Left ventricle myocardium inferior (tissue), 1 donor: ENCODE measurements around the gene MVB12A. TPM values are rescaled to one million over a fixed set of nuclear protein-coding genes. Genes with fewer than 3 reads are reported as not detected.

Experiments
- DNase-seq: peaks from one replicate; pipeline ENCODE4 v3.0.0-alpha.2; 2020
- H3K27ac ChIP-seq: fragments of 200-600 bp; replicated peaks from 2 replicates; pipeline ENCODE4 v1.8.0; 2021
- H3K27me3 ChIP-seq: fragments of 200-600 bp; 2 replicates; pipeline ENCODE4 v1.8.0; 2021; ENCODE audit warnings: low read depth
- H3K36me3 ChIP-seq: fragments of 200-600 bp; 2 replicates; pipeline ENCODE4 v1.8.0; 2021
- H3K4me1 ChIP-seq: fragments of 200-600 bp; 2 replicates; pipeline ENCODE4 v1.8.0; 2021
- H3K4me3 ChIP-seq: fragments of 200-600 bp; 2 replicates; pipeline ENCODE4 v1.8.0; 2021; ENCODE audit warnings: mild to moderate bottlenecking, moderate library complexity
- H3K9me3 ChIP-seq: fragments of 200-600 bp; replicated peaks from 2 replicates; pipeline ENCODE4 v1.8.0; 2021
- CTCF ChIP-seq: fragments of 200-600 bp; IDR thresholded peaks from 2 replicates; pipeline ENCODE4 v1.8.0; 2021; ENCODE audit warnings: antibody characterized with exemption, mild to moderate bottlenecking, borderline replicate concordance
- intact Hi-C: fragments of 100-400 bp; cut with micrococcal nuclease; formaldehyde crosslinking; loops from one replicate; pipeline ENCODE4 v1.11.0; 2022
- total RNA-seq: library from RNA; stranded (reverse); fragmentation: NEBNext Ultra II Directional; extraction: Animal tissue kit (Norgen Biotek cat#: 25700); gene quantifications from one replicate; pipeline ENCODE4 v1.2.1, GENCODE V29; 2021
- donor health status: DM: no; HTN: yes; CAD: no; lungs with severe emphysema.

The MVB12A gene
- total RNA-seq, 1 donor from 2014 or later = 19.6 TPM

- Histone ChIP-seq H3K27ac (no peak overlapping the region), H3K9me3 (no peaks in the 10 kb centered on the region), H3K4me1 (peaks cover 31% of the 10 kb centered on the region), H3K36me3 (peaks cover 4% of the 10 kb centered on the region), H3K27me3 (peaks cover 41% of the 10 kb centered on the region), H3K4me3 (no peak overlapping the region)
- DNase-seq = no peak
- no peak for TF ChIP-seq CTCF
- intact Hi-C loops = no loop called here
These were observed 4.7 kb upstream of the MVB12A start for GRCh38 chr19:17415121-17415520.

DNA sequence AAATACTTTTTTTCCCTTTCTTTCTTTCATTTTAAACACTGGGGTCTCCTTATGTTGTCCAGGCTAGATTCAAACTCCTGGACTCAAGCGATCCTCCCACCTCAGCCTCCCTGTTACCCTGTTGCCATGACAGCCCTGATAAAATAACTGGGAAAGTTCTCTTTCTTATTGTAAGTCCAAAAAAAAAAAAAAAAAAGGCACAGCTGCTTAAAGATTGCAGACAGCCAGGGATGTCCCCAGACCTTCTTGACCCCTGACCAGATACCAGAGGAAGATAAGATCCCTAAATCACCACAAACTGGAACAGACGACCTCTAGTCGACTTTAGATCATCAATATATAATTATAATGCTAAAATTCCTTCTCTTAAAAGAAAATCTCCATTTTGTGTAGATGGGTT, 1.1 kb upstream of the MVB12A start:
- intact Hi-C loops = no loop called here
- Histone ChIP-seq H3K36me3 (peaks cover 9% of the 10 kb centered on the region), H3K4me1 (peaks cover 21% of the 10 kb centered on the region), H3K4me3 (peak overlapping the region; percentile 76), H3K27me3 (peaks cover 27% of the 10 kb centered on the region), H3K27ac (no peak overlapping the region), H3K9me3 (no peaks in the 10 kb centered on the region)
- DNase-seq = no peak
- no peak for TF ChIP-seq CTCF

- H3K4me3 ChIP-seq = peak overlapping the region; percentile 76
- H3K4me1 ChIP-seq = peaks cover 20% of the 10 kb centered on the region
- intact Hi-C loops = no loop called here
- H3K27ac ChIP-seq = peak overlapping the region; percentile 86
- peaks cover 22% of the 10 kb centered on the region for H3K27me3 ChIP-seq
- no peak for DNase-seq
- H3K36me3 ChIP-seq = peaks cover 8% of the 10 kb centered on the region
- no peak for TF ChIP-seq CTCF
- H3K9me3 ChIP-seq = no peaks in the 10 kb centered on the region
These were observed 660 bp upstream of the MVB12A start for GRCh38 chr19:17419154-17419620.

GRCh38 chr19:17420475-17420924, 653 bp downstream of the MVB12A start:
- peak overlapping the region; percentile 76 for H3K4me3 ChIP-seq
- intact Hi-C loops = no loop called here
- H3K27me3 ChIP-seq = peaks cover 9% of the 10 kb centered on the region
- H3K4me1 ChIP-seq = peaks cover 20% of the 10 kb centered on the region
- no peaks in the 10 kb centered on the region for H3K9me3 ChIP-seq
- peaks cover 5% of the 10 kb centered on the region for H3K36me3 ChIP-seq
- peak overlapping the region; percentile 60 for H3K27ac ChIP-seq
- DNase-seq = peak; percentile 23
- no peak for TF ChIP-seq CTCF

DNA sequence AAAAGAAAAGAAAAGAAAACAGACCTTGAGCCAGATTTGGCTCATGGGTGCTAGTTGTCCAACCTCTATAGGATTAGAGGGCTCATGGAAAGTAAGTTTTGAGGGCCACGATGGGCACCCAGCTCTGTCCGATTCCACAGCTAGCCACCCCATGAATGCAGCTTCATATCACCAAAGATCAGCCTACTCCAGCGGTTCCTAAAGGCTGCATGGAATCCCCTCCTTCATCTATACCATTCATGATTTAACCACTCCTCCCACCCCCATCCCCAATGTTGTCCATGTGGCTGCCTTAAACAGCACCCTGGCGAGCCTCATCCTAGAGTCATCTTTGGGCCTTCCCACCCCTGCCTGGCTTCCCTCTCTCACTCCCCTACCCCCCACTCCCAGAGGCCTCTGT, 2.1 kb downstream of the MVB12A start:
- no peak for TF ChIP-seq CTCF
- intact Hi-C loops = no loop called here
- Histone ChIP-seq H3K4me3 (no peak overlapping the region), H3K27me3 (peaks cover 4% of the 10 kb centered on the region), H3K9me3 (no peaks in the 10 kb centered on the region), H3K36me3 (peaks cover 5% of the 10 kb centered on the region), H3K27ac (no peak overlapping the region), H3K4me1 (peaks cover 20% of the 10 kb centered on the region)
- no peak for DNase-seq
